GM21447 (cell line): ENCODE measurements around the gene IL1B.
"Not testable (repeated sequence)": the region's sequence is repeated elsewhere in the genome, so short reads cannot be mapped to it uniquely, and the experiment has no call there.

Source experiments
- ATAC-seq: cut with Tn5 transposase; IDR thresholded peaks from one replicate; pipeline ENCODE4 v1.9.1; 2021; ENCODE audit not compliant: unreplicated experiment

Gene IL1B

GRCh38 chr2:112859406-112860183 lies 23.0 kb upstream of the IL1B start:
- ATAC-seq, result not testable (repeated sequence)

- ATAC-seq, result no peak
These were observed 14.0 kb upstream of the IL1B start for GRCh38 chr2:112850588-112850987.

- ATAC-seq, result no peak
These were observed 13.4 kb upstream of the IL1B start for GRCh38 chr2:112849956-112850355.

GRCh38 chr2:112848833-112849232 lies 12.3 kb upstream of the IL1B start:
- ATAC-seq, result no peak

- no peak for ATAC-seq
These were observed 9.5 kb upstream of the IL1B start for GRCh38 chr2:112846031-112846430.

- ATAC-seq, result no peak
These were observed 7.3 kb upstream of the IL1B start for GRCh38 chr2:112843836-112844235.

GRCh38 chr2:112843288-112843687 lies 6.7 kb upstream of the IL1B start:
- ATAC-seq, result no peak

- no peak for ATAC-seq
These were observed 4.9 kb upstream of the IL1B start for GRCh38 chr2:112841295-112842044.

- no peak for ATAC-seq
These were observed 3.5 kb upstream of the IL1B start for GRCh38 chr2:112840068-112840445.

GRCh38 chr2:112839407-112840067 lies 3.0 kb upstream of the IL1B start:
- ATAC-seq, result no peak

GRCh38 chr2:112836163-112836560 lies 417 bp downstream of the IL1B start:
- ATAC-seq, result no peak

GRCh38 chr2:112835536-112836162 lies 930 bp downstream of the IL1B start:
- no peak for ATAC-seq

GRCh38 chr2:112835061-112835501 lies 1.5 kb downstream of the IL1B start:
- no peak for ATAC-seq

- no peak for ATAC-seq
These were observed 2.1 kb downstream of the IL1B start for GRCh38 chr2:112834396-112835037.

- no peak for ATAC-seq
These were observed 2.6 kb downstream of the IL1B start for GRCh38 chr2:112833976-112834375.

GRCh38 chr2:112833639-112833931 lies 3.0 kb downstream of the IL1B start:
- ATAC-seq, result not testable (repeated sequence)

- ATAC-seq, result no peak
These were observed 3.5 kb downstream of the IL1B start for GRCh38 chr2:112832841-112833638.

- ATAC-seq, result no peak
These were observed 4.4 kb downstream of the IL1B start for GRCh38 chr2:112831946-112832840.

GRCh38 chr2:112831513-112831845 lies 5.1 kb downstream of the IL1B start:
- no peak for ATAC-seq
